ENCODE data around the gene PFN1. TPM values are rescaled to one million over a fixed set of nuclear protein-coding genes. Genes with fewer than 3 reads are reported as not detected.
A peak's percentile ranks its signal among the peaks of the same experiment; 100 is the strongest.

The PFN1 gene
- total RNA-seq, 4 donors from 2014 or later = 479 to 709 (median 540) TPM

- no peak for TF ChIP-seq CTCF (IDR thresholded peaks at IDR 0.05)
- no peak for TF ChIP-seq POLR2A (IDR thresholded peaks at IDR 0.05)
- H3K4me3 ChIP-seq (ENCODE audit: low read depth, poor library complexity, severe bottlenecking) = no peak overlapping the region
- WGBS, 2 donors = 21 to 29% methylated on average over 4 of the region's 4 CpGs
- DNase-seq (ENCODE audit: low spot score in 2 of 2) = no peak
- intact Hi-C loops (cut with DNase I; ENCODE audit: low total_unique reads) = no loop called here
Measured at GRCh38 chr17:4945944-4946280, 2.4 kb downstream of the PFN1 start.

DNA sequence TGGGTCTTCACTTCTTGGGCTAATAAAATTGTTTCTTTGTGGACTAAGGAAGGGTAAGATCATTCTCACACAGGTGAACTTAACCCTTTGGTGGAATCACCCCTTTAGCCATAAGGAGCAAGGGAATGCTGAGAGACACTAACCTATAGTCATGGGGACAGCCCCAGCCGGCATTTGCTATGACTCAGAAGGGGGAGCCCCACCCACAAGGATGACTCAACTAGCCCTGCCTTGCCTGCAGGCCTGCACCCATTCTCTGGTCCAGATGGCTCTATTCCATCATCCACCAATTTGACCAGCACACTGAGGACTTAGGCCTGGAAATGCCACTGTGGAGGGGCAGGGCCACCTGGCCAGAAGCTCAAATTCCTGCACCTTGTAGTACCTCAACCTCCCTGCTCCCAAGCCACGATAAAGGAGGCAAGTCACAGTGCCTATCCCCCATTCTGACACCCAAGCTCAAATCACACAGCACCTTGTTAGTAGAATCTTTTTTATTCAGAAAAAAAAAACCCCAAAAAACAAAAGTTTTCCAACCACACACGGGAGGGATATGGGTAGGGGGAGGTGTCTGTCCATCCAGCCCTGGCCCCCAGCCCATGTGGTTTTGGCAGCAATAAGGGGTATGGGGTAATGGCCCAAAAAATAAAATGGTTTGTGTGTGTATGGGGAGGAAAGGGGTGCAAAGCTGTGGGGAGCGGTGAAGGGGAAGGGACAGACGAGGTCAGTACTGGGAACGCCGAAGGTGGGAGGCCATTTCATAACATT is 3.0 kb downstream of the PFN1 start:
- 24 to 32% methylated on average over 7 of the region's 7 CpGs for WGBS, 2 donors
- intact Hi-C loops (cut with DNase I; ENCODE audit: low total_unique reads) = no loop called here
- H3K4me3 ChIP-seq (ENCODE audit: low read depth, poor library complexity, severe bottlenecking) = no peak overlapping the region
- peak; percentile 88 to 96 for DNase-seq (ENCODE audit: low spot score in 2 of 2)
- no peak for TF ChIP-seq POLR2A (IDR thresholded peaks at IDR 0.05)
- no peak for TF ChIP-seq CTCF (IDR thresholded peaks at IDR 0.05)

- no peak for TF ChIP-seq POLR2A (IDR thresholded peaks at IDR 0.05)
- no peak for TF ChIP-seq CTCF (IDR thresholded peaks at IDR 0.05)
- no peak overlapping the region for H3K4me3 ChIP-seq (ENCODE audit: low read depth, poor library complexity, severe bottlenecking)
- intact Hi-C loops (cut with DNase I; ENCODE audit: low total_unique reads) = no loop called here
- DNase-seq (ENCODE audit: low spot score in 2 of 2) = no peak
- 60 to 61% methylated on average over 8 of the region's 8 CpGs for WGBS, 2 donors
Measured at GRCh38 chr17:4944554-4945175, 3.7 kb downstream of the PFN1 start.

GRCh38 chr17:4944163-4944553 is 4.2 kb downstream of the PFN1 start:
- DNase-seq (ENCODE audit: low spot score in 2 of 2) = no peak
- intact Hi-C loops (cut with DNase I; ENCODE audit: low total_unique reads) = no loop called here
- 22 to 23% methylated on average over 3 of the region's 3 CpGs for WGBS, 2 donors
- no peak overlapping the region for H3K4me3 ChIP-seq (ENCODE audit: low read depth, poor library complexity, severe bottlenecking)
- TF ChIP-seq POLR2A (IDR thresholded peaks at IDR 0.05) = no peak

DNA sequence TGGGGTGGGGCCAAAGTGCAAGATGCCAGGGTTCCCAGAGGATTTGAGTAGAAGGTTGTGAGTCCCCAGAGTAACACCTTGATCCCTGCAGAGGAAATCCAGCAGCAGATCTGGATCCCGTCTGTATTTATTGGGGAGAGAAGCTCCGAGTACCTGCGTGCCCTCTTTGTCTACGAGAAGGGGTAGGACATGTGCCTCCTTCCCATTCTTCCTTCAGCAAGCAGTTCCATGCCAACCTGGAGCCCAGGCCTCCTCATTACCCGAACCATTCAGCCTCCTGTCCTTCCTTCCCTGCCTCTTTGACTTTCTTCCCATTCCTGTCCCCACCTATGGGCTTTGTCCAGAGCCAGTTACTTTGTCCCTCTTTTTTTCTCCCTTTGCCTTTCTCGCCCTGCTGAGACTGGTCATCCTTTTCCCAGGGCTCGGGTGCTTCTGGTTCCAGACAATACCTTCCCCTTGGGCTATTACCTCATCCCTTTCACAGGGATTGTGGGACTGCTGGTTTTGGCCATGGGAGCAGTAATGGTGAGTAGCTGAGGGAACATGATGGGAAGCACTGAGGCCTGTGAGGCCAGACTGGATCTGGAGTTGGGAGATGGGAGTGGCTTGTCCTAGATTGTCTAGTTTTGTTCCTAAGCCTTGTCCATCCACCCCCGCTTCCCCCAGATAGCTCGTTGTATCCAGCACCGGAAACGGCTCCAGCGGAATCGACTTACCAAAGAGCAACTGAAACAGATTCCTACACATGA is 5.4 kb downstream of the PFN1 start:
- DNase-seq (ENCODE audit: low spot score in 2 of 2) = no peak
- no peak overlapping the region for H3K4me3 ChIP-seq (ENCODE audit: low read depth, poor library complexity, severe bottlenecking)
- 73 to 75% methylated on average over 13 of the region's 13 CpGs for WGBS, 2 donors
- no peak for TF ChIP-seq POLR2A (IDR thresholded peaks at IDR 0.05)
- no peak for TF ChIP-seq CTCF (IDR thresholded peaks at IDR 0.05)
- intact Hi-C loops (cut with DNase I; ENCODE audit: low total_unique reads) = no loop called here

DNA sequence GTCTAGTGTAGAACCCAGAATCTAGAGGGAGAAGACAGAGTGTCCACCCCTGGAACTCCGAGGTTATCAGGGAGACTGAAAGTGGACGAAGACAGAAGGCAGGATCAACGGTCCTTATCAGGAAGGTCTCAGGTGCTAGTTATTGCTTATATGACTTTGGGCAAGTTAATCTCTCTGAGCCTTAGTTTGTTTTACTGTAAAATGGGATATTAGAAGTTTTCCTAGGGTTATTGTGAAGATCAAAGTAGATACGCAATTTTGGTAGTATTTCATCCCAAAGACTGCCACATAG is 7.1 kb downstream of the PFN1 start:
- intact Hi-C loops (cut with DNase I; ENCODE audit: low total_unique reads) = no loop called here
- H3K4me3 ChIP-seq (ENCODE audit: low read depth, poor library complexity, severe bottlenecking) = no peak overlapping the region
- DNase-seq (ENCODE audit: low spot score in 2 of 2) = no peak
- 49 to 51% methylated on average over 4 of the region's 4 CpGs for WGBS, 2 donors
- no peak for TF ChIP-seq POLR2A (IDR thresholded peaks at IDR 0.05)
- TF ChIP-seq CTCF (IDR thresholded peaks at IDR 0.05) = no peak
